HG02798 (cell line): ENCODE data around the gene TST.

Experiments
- ATAC-seq: cut with Tn5 transposase; IDR thresholded peaks from one replicate; pipeline ENCODE4 v1.9.1; 2021; ENCODE audit warnings: mild to moderate bottlenecking; ENCODE audit not compliant: unreplicated experiment, poor library complexity

The TST gene

DNA sequence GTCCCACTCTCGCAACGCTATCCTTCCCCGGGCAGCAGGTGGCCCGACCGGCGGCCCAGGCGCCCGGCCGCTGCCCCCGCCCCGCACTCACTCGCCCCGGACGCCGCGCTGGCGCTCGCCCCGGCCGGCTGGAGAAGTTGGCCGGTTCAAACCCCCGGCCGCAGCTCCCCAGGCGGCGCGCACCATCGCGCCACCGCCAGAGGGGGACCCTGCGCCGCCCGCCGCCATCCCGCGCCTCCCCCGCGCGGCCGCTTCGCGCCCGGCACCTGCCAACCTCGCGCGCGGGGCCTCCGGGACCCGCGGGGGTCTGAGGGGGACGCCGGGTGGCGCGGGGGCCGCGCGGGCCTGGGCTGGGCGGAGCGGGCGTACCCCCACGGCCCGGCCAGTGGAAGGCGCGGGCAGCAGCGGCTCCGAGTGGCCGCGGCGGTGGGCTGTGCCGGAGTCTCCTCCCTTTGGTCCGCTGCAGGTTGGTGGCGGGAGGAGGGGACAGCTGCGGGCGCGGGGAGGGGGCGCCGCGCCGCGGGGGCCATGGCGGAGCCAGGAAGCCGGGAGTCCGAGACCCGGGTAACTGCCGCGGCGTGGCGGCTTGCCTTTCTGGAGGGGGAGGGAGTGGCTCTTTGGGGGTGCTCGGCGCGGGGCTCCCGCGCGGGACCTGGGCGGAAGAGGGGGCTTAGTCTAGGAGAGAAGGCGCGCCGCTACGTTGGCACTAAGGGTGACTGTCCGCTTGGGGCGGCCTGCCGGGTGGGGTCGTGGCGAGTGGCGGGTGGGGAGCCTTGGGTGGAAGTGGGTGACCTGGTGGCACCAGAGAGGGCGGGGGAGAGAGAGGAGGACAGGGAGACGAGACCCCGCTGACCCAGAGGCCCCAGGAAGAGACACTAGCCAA is at the start of gene TST, which contains the start of gene MPST:
Gene TST (minus strand): TSS at position 139 of the 883 bp plus-strand sequence. CDS start 715 bp downstream, outside the sequence.
Gene MPST (plus strand): TSS at position 434 of the 883 bp plus-strand sequence. CDS start 95 bp downstream, at position 529.
- peak; percentile 69 for ATAC-seq

DNA sequence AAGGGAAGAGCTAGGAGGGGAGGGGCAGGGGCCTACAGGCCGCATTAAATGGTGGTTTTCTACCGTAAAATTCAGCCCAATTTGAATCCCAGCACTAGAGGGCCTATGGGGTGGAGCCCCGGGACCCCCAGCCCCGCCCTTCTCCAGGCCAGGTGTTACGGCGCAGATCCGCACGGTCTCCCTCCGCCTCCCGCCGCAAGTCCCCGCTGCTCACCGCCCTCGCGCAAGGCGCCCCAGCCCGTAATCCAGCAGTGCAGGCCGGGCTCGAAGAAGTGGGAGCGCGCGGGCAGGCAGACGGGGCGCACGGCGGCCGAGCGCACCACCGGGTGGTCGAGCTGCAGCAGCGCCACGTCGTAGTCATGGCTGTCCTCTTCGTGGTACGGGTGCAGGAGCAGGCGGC is 49.6 kb upstream of the TST start:
- ATAC-seq, result no peak

- no peak for ATAC-seq
These were observed 48.2 kb upstream of the TST start for GRCh38 chr22:37067428-37067827.

GRCh38 chr22:37065961-37066360 is 46.7 kb upstream of the TST start:
- ATAC-seq, result no peak

DNA sequence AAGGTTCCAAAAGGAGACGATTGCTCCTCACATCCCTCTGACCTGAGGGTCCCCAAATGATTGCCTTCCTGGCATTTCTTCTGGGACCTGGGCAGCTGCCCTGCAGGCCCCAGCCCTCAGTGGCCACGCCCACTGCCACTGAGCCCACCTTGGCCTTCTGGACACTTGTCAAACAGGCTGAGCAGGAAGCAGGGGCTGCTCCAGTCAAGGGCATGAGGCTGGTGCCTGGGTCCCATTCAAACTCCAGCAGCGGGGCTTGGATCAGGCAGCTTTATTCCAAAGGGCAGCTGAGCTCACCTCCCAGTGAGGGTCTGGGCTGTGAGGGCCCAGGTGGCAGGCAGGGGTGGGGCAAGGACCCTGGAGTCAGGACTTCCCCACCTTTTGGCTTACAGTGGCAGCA is 45.9 kb upstream of the TST start:
- no peak for ATAC-seq

DNA sequence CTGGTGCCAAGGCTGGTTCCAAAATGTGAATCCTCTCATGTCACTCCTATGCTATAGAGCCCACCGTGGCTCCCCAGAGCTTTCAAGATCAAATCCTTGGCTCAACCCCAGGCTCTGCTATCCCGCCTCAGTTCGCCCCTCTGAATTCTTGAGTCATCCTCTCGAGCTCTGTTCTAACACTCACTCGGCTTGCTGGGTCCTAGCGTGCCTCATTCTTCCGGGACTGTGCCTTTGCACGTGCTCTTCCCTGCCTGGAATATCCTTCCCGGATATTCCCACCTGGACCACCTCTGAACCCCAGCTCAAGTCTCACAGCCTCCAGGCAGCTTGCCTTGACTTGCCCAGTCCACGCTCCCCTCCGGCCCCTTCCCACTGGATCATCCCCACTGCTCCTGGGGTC is 45.3 kb upstream of the TST start:
- ATAC-seq, result no peak

DNA sequence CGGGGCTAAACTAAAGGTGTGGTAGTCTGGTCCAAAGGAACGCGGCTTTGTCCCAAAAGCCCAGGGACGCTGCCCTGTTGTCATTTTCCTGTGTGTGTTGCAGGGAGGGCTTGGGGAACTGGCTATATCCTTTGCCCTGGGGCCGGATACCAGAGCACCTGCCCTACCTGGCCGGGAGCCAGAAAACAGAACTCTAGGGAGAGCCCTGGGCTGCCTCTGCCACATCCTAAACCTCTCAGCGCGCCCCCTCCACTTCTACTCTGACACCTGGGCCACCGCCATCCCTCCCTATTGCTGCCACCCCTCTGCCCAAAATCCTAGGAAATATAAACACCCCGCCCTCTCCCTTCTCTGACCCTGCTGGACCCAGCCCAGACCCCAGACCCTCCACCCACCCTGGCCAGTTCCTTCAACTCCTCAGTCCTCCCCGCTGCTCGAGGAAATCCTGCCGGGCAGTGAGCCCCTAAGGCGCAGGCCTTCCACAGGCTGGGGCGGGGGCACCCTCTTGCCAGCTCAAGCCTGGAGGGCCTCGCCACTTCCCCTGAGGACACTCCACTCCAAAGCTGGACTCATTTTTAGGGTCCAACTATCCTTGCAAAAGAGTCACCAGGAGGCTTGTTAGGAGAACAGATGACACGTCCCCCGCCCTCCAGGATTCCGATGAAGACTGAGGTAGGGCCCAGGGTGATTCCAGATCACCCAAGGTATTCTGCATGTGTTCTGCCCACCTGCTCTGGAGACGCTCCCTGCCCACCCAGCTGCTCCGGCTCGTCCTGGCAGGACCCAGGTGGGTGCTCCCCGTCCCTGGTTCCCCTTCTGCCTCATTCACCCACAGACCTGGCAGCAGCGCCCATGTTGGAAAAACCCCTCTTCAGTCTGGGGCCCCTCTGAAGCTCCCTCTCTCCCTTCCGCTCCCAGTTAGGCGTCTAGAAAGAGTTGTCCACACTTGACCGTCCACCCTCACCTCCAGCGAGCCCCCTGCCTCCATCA is 44.5 kb upstream of the TST start:
- no peak for ATAC-seq

- ATAC-seq, result no peak
These were observed 43.6 kb upstream of the TST start for GRCh38 chr22:37062702-37063381.

GRCh38 chr22:37062376-37062675 is 43.1 kb upstream of the TST start:
- ATAC-seq, result no peak

GRCh38 chr22:37061611-37062375 is 42.5 kb upstream of the TST start:
- ATAC-seq, result no peak

DNA sequence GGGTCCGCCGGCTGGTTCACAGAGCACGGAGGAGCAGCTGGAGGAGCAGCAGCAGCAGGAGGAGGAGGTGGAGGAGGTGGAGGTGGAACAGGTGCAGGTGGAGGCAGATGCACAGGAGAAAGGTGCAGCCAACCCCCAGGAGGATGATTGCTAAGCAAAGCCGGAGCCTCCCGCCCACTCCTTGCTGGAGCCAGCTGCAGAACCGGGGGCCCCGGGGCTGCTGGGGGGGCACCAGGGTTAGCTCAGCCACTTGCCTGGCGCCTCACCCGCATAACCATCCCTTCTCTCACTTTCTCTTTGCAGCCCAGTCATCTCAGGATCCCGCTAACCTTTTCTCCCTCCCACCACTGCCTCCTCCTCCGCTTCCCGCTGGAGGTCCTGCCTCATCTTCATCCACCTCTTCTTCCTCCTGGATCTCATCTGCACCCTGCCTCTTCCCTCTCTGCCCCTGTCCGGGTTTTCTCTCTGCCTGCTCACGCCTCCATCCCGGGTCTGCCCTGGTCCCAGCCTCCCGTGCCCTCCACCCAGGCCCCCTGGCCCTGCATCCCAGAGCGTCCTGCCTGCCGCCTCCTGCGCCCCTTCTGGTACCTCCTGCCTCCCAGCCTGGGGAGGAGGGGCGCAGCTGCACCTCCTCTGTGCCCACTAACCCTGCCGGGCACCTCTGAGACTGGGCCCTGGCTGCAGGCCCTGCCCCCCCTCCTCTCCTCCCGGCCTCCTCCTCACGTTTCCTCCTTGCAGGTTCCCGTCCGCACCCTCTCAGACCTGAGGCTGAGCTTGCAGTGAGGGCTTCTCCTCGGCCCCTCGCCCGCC is 41.8 kb upstream of the TST start:
- ATAC-seq, result no peak

DNA sequence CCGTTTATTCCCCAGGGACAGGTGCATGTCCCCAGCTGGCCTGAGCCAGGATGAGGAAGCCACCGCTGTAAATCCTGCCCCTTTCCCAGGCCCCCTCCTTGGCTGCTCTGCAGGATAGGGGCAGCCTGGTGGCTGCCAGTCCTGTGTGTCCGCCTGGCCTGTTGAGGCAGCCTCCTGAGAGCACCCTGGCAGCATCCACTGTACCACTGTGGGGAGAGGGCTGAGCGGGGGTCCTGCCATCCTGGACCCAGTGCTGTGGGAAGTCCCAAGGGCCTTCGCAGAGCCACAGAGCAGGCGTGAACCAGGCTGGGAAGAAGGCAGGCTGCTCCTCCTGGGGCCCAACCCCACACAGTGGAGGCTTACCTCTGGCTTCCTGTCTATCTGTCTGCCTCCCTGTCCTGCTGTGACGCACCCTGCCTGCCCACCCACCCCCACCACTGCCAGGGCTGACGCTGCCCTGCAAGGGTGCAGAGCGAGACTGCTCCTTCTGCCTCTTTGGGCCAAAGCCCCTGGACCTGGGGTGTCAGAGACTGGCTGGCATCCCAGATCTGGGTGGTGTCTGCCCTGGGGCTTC is 40.7 kb upstream of the TST start:
- no peak for ATAC-seq

GRCh38 chr22:37058917-37059701 is 39.9 kb upstream of the TST start:
- ATAC-seq, result no peak

- no peak for ATAC-seq
These were observed 38.7 kb upstream of the TST start for GRCh38 chr22:37057796-37058510.

- ATAC-seq, result no peak
These were observed 38.0 kb upstream of the TST start for GRCh38 chr22:37057226-37057625.

GRCh38 chr22:37056246-37056645 is 37.0 kb upstream of the TST start:
- no peak for ATAC-seq
